Dedifferentiated amniotic fluid mesenchymal stem cell (primary cell): ENCODE results near the gene EIF4E1B.

Source experiments
- DNase-seq: peaks from one replicate; pipeline ENCODE4 v3.0.0-alpha.2; 2016; ENCODE audit errors: extremely low spot score

Gene EIF4E1B

GRCh38 chr5:176690911-176691310, 60.4 kb downstream of the EIF4E1B start:
- DNase-seq: no peak

- no peak for DNase-seq
Measured at GRCh38 chr5:176691524-176691923, 61.0 kb downstream of the EIF4E1B start.

GRCh38 chr5:176692326-176692725, 61.9 kb downstream of the EIF4E1B start:
- DNase-seq: no peak

- DNase-seq: no peak
Measured at GRCh38 chr5:176692839-176693476, 62.5 kb downstream of the EIF4E1B start.

- no peak for DNase-seq
Measured at GRCh38 chr5:176693477-176693851, 63.0 kb downstream of the EIF4E1B start.

GRCh38 chr5:176694146-176694545, 63.7 kb downstream of the EIF4E1B start:
- DNase-seq: no peak

- no peak for DNase-seq
Measured at GRCh38 chr5:176694631-176695030, 64.2 kb downstream of the EIF4E1B start.

- DNase-seq: no peak
Measured at GRCh38 chr5:176695073-176695472, 64.6 kb downstream of the EIF4E1B start.
